HepG2 (cell line): ENCODE results near the gene FZD4. TPM values are rescaled to one million over a fixed set of nuclear protein-coding genes. Genes with fewer than 3 reads are reported as not detected.
"Not testable (repeated sequence)": the region's sequence is repeated elsewhere in the genome, so short reads cannot be mapped to it uniquely, and the experiment has no call there.

Experiments used
- ATAC-seq: fragments of 200-7000 bp; cut with Tn5 transposase; 3 replicates; pipeline ENCODE4 v1.9.1; 2020; ENCODE audit warnings: mild to moderate bottlenecking, moderate library complexity
- BruUV-seq: library from RNA; stranded (reverse); fragments of 400-500 nt; replicated peaks from 2 replicates; lab custom pipeline; 2021; lab: Mats Ljungman, UMichigan
- CTCF ChIA-PET: fragments of 300-600 bp; formaldehyde crosslinking; extraction: SDS; loops from one replicate; lab custom pipeline; 2021; ENCODE audit warnings: low total read pairs, inconsistent platforms, low intra/inter-chr PET ratio; lab: Yijun Ruan, JAX
- POLR2A ChIA-PET: fragments of 350-600 bp; sonication (Branson Sonifier 250); formaldehyde crosslinking; loops from one replicate; lab custom pipeline; 2020; ENCODE audit warnings: antibody characterized with exemption, inconsistent platforms; lab: Yijun Ruan, JAX
- DNase-seq: peaks from one replicate; pipeline ENCODE4 v3.0.0-alpha.2; 2015; ENCODE audit warnings: low spot score
- FAIRE-seq: peaks from 3 replicates; lab custom pipeline; 2011; peaks lifted over from hg19 to GRCh38; lab: Jason Lieb, UNC
- H2AFZ ChIP-seq: one replicate; pipeline ENCODE4 v1.6.1; 2011; ENCODE audit warnings: low read length, inconsistent platforms
- H3K27ac ChIP-seq: fragments of 300-600 bp; 3 replicates; pipeline ENCODE4 v1.8.0; 2011; ENCODE audit warnings: mixed run types, mild to moderate bottlenecking, mixed read lengths, low read length, inconsistent platforms; ENCODE audit not compliant: insufficient read depth; ENCODE audit errors: extremely low read length
- H3K27me3 ChIP-seq, 2 experiments: fragments of 200-600 bp in 1 of 2; 2 replicates in 1 of 2; 3 replicates in 1 of 2; pipeline versions ENCODE4 v1.6.0 to v1.8.0; 2011; ENCODE audit warnings: low read length in 2 of 2, mild to moderate bottlenecking in 2 of 2, moderate library complexity in 2 of 2, inconsistent platforms in 1 of 2; ENCODE audit not compliant: insufficient read depth in 2 of 2, control insufficient read depth in 1 of 2
- H3K36me3 ChIP-seq, 2 experiments: fragments of 200-600 bp in 1 of 2; replicated peaks in 1 of 2; 2 replicates in 1 of 2; 3 replicates in 1 of 2; pipeline versions ENCODE4 v1.5.1 to v1.8.0; 2011; ENCODE audit warnings: low read length in 2 of 2, inconsistent platforms in 1 of 2; ENCODE audit not compliant: insufficient read depth in 2 of 2, control insufficient read depth in 1 of 2
- H3K4me1 ChIP-seq: 2 replicates; pipeline ENCODE4 v1.5.1; 2012; ENCODE audit warnings: low read length, inconsistent platforms; ENCODE audit not compliant: insufficient read depth
- H3K4me2 ChIP-seq: 2 replicates; pipeline ENCODE4 v1.6.0; 2011; ENCODE audit warnings: low read depth, low read length, inconsistent platforms
- H3K4me3 ChIP-seq, 3 experiments: fragments of 200-600 bp in 1 of 3; sonication (generic), shearing (Covaris generic) in 1 of 3; replicated peaks in 1 of 3; 2 replicates each; pipeline ENCODE4 v1.5.1; 2011 to 2016; ENCODE audit warnings: low read length in 3 of 3, inconsistent platforms in 2 of 3, low read depth in 2 of 3, mild to moderate bottlenecking in 2 of 3, control low read depth in 1 of 3, mixed read lengths in 1 of 3; ENCODE audit not compliant: insufficient read depth in 1 of 3
- H3K79me2 ChIP-seq: one replicate; pipeline ENCODE4 v1.6.1; 2011; ENCODE audit warnings: low read length, inconsistent platforms; ENCODE audit not compliant: insufficient read depth
- H3K9ac ChIP-seq: 2 replicates; pipeline ENCODE4 v1.6.0; 2011; ENCODE audit warnings: mild to moderate bottlenecking, low read depth, low read length, inconsistent platforms; ENCODE audit not compliant: insufficient read depth
- H3K9me3 ChIP-seq: 2 replicates; pipeline ENCODE4 v1.5.1; 2012; ENCODE audit warnings: mild to moderate bottlenecking, low read length
- H4K20me1 ChIP-seq: 2 replicates; pipeline ENCODE4 v1.6.0; 2011; ENCODE audit warnings: inconsistent platforms, mild to moderate bottlenecking, low read length, moderate library complexity; ENCODE audit not compliant: insufficient read depth
- SMARCC2 ChIP-seq: fragments of 450-650 bp; IDR thresholded peaks from 2 replicates; pipeline ENCODE4 v1.6.1; 2017; ENCODE audit warnings: antibody characterized with exemption, mild to moderate bottlenecking
- ZNF121 ChIP-seq: sonication (generic); formaldehyde crosslinking; IDR thresholded peaks from 2 replicates; pipeline ENCODE4 v1.5.0; 2020; ENCODE audit warnings: mild to moderate bottlenecking, missing genetic modification reagents
- WGBS: methylation state at CpG from one replicate; pipeline ENCODE4 v1.1.6; 2017; ENCODE audit warnings: low lambda C conversion rate; 5-methylcytosine and 5-hydroxymethylcytosine counted together
- in situ Hi-C: cut with HindIII; loops from 2 replicates; pipeline ENCODE4 v1.10.0; 2017; ENCODE audit warnings: low pct_unique_long_range_greater_than_20kb; ENCODE audit not compliant: extremely low pct_ligation_motif_present
- intact Hi-C: fragments of 100-400 bp; cut with micrococcal nuclease; formaldehyde crosslinking; loops from one replicate; pipeline ENCODE4 v1.10.0; 2022; ENCODE audit not compliant: unreplicated experiment
- polyA plus RNA-seq, 8 experiments: library from polyadenylated mRNA; depleted of rRNA in 3 of 8; stranded (reverse) in 7 of 8; unstranded in 1 of 8; fragments of >200 nt; fragmentation: Illumina TruSeq in 4 of 8; extraction: Trizol in 4 of 8; gene quantifications; 2 replicates each; pipeline versions ENCODE4 v1.2.1 to v1.2.3, GENCODE V29; 2011 to 2016; ENCODE audit warnings: low read depth in 4 of 8, missing spikeins in 1 of 8, mixed read lengths in 1 of 8; ENCODE audit not compliant: insufficient read depth in 1 of 8
- total RNA-seq, 5 experiments: library from RNA; depleted of rRNA; stranded (reverse); fragments of >200 nt; fragmentation: Illumina TruSeq; extraction: Trizol; gene quantifications; 2 replicates each; pipeline ENCODE4 v1.2.3, GENCODE V29; 2016; ENCODE audit warnings: low read depth in 1 of 5

FZD4 gene
- total and polyA plus RNA-seq, 2 of the 13 experiments (the other 11 are each of a cell fraction or from before 2014, with no cell fraction given), result 46.5 to 70.4 TPM

DNA sequence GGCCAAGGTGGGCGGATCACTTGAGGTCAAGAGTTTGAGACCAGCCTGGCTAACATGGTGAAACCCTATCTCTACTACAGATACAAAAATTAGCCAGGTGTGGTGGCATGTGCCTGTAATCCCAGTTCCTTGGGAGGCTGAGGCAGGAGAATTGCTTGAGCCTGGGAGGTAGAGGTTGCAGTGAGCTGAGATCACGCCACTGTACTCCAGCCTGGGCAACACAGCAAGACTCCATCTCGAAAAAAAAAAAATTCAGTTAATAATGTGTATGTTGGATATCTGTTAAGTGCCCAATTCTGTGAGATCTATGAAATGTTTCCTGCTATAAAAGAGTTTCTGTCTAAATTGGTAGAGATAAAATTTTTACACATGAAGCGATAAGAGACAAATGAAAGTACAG is 37.1 kb upstream of the FZD4 start:
- H3K4me1 ChIP-seq, result peaks cover 40% of the 10 kb centered on the region
- H3K36me3 ChIP-seq, H3K9ac ChIP-seq, H3K4me2 ChIP-seq, H3K9me3 ChIP-seq, intact Hi-C loops, H3K27ac ChIP-seq, DNase-seq, H4K20me1 ChIP-seq, ATAC-seq, H3K79me2 ChIP-seq, H3K4me3 ChIP-seq, in situ Hi-C loops, BruUV-seq, FAIRE-seq, H2AFZ ChIP-seq, H3K27me3 ChIP-seq, POLR2A ChIA-PET, CTCF ChIA-PET: not testable (repeated sequence)
- over 99% methylated on average over 4 of the region's 4 CpGs for WGBS
- peak; percentile 69 for TF ChIP-seq ZNF121 (CRISPR knock-in tag)

GRCh38 chr11:86991341-86991740 is 36.1 kb upstream of the FZD4 start:
- Histone ChIP-seq H3K79me2 (no peaks in the 10 kb centered on the region), H2AFZ (no peak overlapping the region), H3K27ac (no peak overlapping the region), H3K36me3 (no peaks in the 10 kb centered on the region), H3K27me3 (no peaks in the 10 kb centered on the region), H3K9me3 (no peaks in the 10 kb centered on the region), H3K4me3 (no peak overlapping the region), H4K20me1 (no peaks in the 10 kb centered on the region), H3K4me1 (peaks cover 31% of the 10 kb centered on the region), H3K4me2 (no peak overlapping the region), H3K9ac (no peak overlapping the region)
- ChIA-PET CTCF (no interaction called here), POLR2A (no interaction called here)
- no TSS peak for BruUV-seq
- intact Hi-C loops, result no loop called here
- 95% methylated on average over 5 of the region's 5 CpGs for WGBS
- no peak for FAIRE-seq
- in situ Hi-C loops, result no loop called here
- DNase-seq, result no peak
- no peak for TF ChIP-seq SMARCC2
- ATAC-seq, result no peak
